ENCODE results near the gene SYT5. TPM values are rescaled to one million over a fixed set of nuclear protein-coding genes. Genes with fewer than 3 reads are reported as not detected.

Gene SYT5
- total and polyA plus RNA-seq, 2 of the 8 experiments (the other 6 are each of a cell fraction or from before 2014, with no cell fraction given), result 0.35 to 0.67 TPM

GRCh38 chr19:55146078-55146704, 33.9 kb downstream of the SYT5 start (continued):
- TF ChIP-seq CHD1 (IDR thresholded peaks at IDR 0.05; ENCODE audit: low read depth, low read length) (no peak), EP300 (IDR thresholded peaks at IDR 0.05; ENCODE audit: borderline replicate concordance in 1 of 2, low read depth in 2 of 2, low read length in 2 of 2) (peak in 1 of 2 experiments; percentile 36; a peak in 1 of 3 replicates), TAF7 (optimal IDR thresholded peaks at IDR 0.05; ENCODE audit: borderline replicate concordance, low read depth, low read length) (no peak), SUZ12 (IDR thresholded peaks at IDR 0.05; ENCODE audit: low read length) (no peak), TAF1 (IDR thresholded peaks at IDR 0.05; ENCODE audit: low read depth, low read length) (no peak), ATF2 (IDR thresholded peaks at IDR 0.05; ENCODE audit: low read length) (no peak), E2F6 (IDR thresholded peaks at IDR 0.05) (no peak), TEAD4 (IDR thresholded peaks at IDR 0.05; ENCODE audit: low read depth, low read length) (no peak), CHD2 (IDR thresholded peaks at IDR 0.05; ENCODE audit: low read length) (no peak), TBP (IDR thresholded peaks at IDR 0.05; ENCODE audit: low read depth, low read length) (no peak), GTF2F1 (IDR thresholded peaks at IDR 0.05; ENCODE audit: borderline replicate concordance, low read depth, low read length) (no peak), FOSL1 (IDR thresholded peaks at IDR 0.05; ENCODE audit: insufficient read depth, low read depth, low read length) (no peak), BCL11A (IDR thresholded peaks at IDR 0.05; ENCODE audit: low read depth in 2 of 2, low read length in 2 of 2) (no peak), CEBPB (IDR thresholded peaks at IDR 0.05; ENCODE audit: low read depth, low read length) (no peak), RXRA (IDR thresholded peaks at IDR 0.05; ENCODE audit: insufficient read depth, low read depth, low read length) (no peak), MAX (IDR thresholded peaks at IDR 0.05) (no peak; the same call in 1 of the 2 replicates), RFX5 (IDR thresholded peaks at IDR 0.05; ENCODE audit: borderline replicate concordance, low read depth, low read length) (no peak), ATF3 (IDR thresholded peaks at IDR 0.05; ENCODE audit: insufficient read depth, low read depth, low read length) (no peak), BACH1 (IDR thresholded peaks at IDR 0.05; ENCODE audit: low read length) (no peak), JUND (IDR thresholded peaks at IDR 0.05; ENCODE audit: low read length) (no peak), BRCA1 (IDR thresholded peaks at IDR 0.05; ENCODE audit: low read depth, low read length) (no peak), RNF2 (IDR thresholded peaks at IDR 0.05; ENCODE audit: borderline replicate concordance, low read depth, low read length, missing control alignments, poor library complexity, severe bottlenecking) (no peak)

Data from H1 (cell line).